Endothelial cell of umbilical vein (primary cell): ENCODE measurements around the gene RARRES2. TPM values are rescaled to one million over a fixed set of nuclear protein-coding genes. Genes with fewer than 3 reads are reported as not detected.

Experiments
- BruUV-seq: library from RNA; stranded (reverse); fragments of 400-500 nt; replicated peaks from 2 replicates; lab custom pipeline; 2021; lab: Mats Ljungman, UMichigan
- CTCF ChIA-PET: fragments of 300-600, 350-600 bp; sonication (Branson Sonifier 250); formaldehyde crosslinking; loops from one replicate; lab custom pipeline; 2021; ENCODE audit warnings: antibody characterized with exemption, inconsistent platforms; lab: Charles Lee
- POLR2A ChIA-PET: fragments of 300-600, 350-600 bp; sonication (Branson Sonifier 250); formaldehyde crosslinking; loops from one replicate; lab custom pipeline; 2021; ENCODE audit warnings: antibody characterized with exemption, inconsistent platforms; lab: Charles Lee
- DNase-seq: peaks from one replicate; pipeline ENCODE4 v3.0.0-alpha.2; 2011; ENCODE audit warnings: low read depth, low spot score
- FAIRE-seq: peaks from 2 replicates; lab custom pipeline; 2011; peaks lifted over from hg19 to GRCh38; lab: Jason Lieb, UNC
- H2AFZ ChIP-seq: 2 replicates; pipeline ENCODE4 v1.6.0; 2012; ENCODE audit warnings: low read depth, low read length, control low read depth, inconsistent platforms
- H3K27ac ChIP-seq: 2 replicates; pipeline ENCODE4 v1.5.1; 2011; ENCODE audit warnings: low read depth, mild to moderate bottlenecking, control low read depth, low read length, moderate library complexity; ENCODE audit not compliant: insufficient read depth
- H3K27me3 ChIP-seq, 2 experiments: 2 replicates each; pipeline versions ENCODE4 v1.6.0 to v1.6.1; 2011; ENCODE audit warnings: low read length in 2 of 2, mixed read lengths in 1 of 2; ENCODE audit not compliant: control insufficient read depth in 2 of 2, insufficient read depth in 2 of 2
- H3K36me3 ChIP-seq, 2 experiments: 2 replicates in 1 of 2; 3 replicates in 1 of 2; pipeline ENCODE4 v1.5.1; 2011; ENCODE audit warnings: low read length in 2 of 2, mild to moderate bottlenecking in 1 of 2, moderate library complexity in 1 of 2; ENCODE audit not compliant: control insufficient read depth in 2 of 2, insufficient read depth in 2 of 2; ENCODE audit errors: extremely low read depth in 1 of 2
- H3K4me1 ChIP-seq: 3 replicates; pipeline ENCODE4 v1.5.1; 2011; ENCODE audit warnings: mild to moderate bottlenecking, low read length; ENCODE audit not compliant: control insufficient read depth, insufficient read depth; ENCODE audit errors: extremely low read depth
- H3K4me2 ChIP-seq: 2 replicates; pipeline ENCODE4 v1.6.1; 2011; ENCODE audit warnings: low read length, control low read depth, mixed read lengths; ENCODE audit not compliant: insufficient read depth
- H3K4me3 ChIP-seq, 3 experiments: fragments of 200-600 bp in 1 of 3; sonication (generic), shearing (Covaris generic) in 1 of 3; replicated peaks in 1 of 3; 2 replicates each; pipeline ENCODE4 v1.5.1; 2011 to 2016; ENCODE audit warnings: control low read depth in 3 of 3, low read length in 3 of 3, mild to moderate bottlenecking in 2 of 3, inconsistent platforms in 1 of 3, low read depth in 1 of 3, moderate library complexity in 1 of 3; ENCODE audit not compliant: insufficient read depth in 1 of 3
- H3K79me2 ChIP-seq: 2 replicates; pipeline ENCODE4 v1.6.0; 2012; ENCODE audit warnings: low read length, inconsistent platforms; ENCODE audit not compliant: control insufficient read depth, insufficient read depth
- H3K9ac ChIP-seq: replicated peaks from 2 replicates; pipeline ENCODE3; 2011; ENCODE audit warnings: low read length, control low read depth; ENCODE audit not compliant: insufficient read depth; ENCODE audit errors: extremely low read depth
- H3K9me1 ChIP-seq: replicated peaks from 3 replicates; pipeline ENCODE4 v1.6.0; 2011; ENCODE audit warnings: mild to moderate bottlenecking, low read length; ENCODE audit not compliant: control insufficient read depth, insufficient read depth; ENCODE audit errors: extremely low read depth
- H3K9me3 ChIP-seq: replicated peaks from 2 replicates; pipeline ENCODE4 v1.5.1; 2012; ENCODE audit warnings: low read length, inconsistent platforms; ENCODE audit not compliant: control insufficient read depth, insufficient read depth
- H4K20me1 ChIP-seq: replicated peaks from 2 replicates; pipeline ENCODE3; 2011; ENCODE audit warnings: mild to moderate bottlenecking, low read length; ENCODE audit not compliant: control insufficient read depth, insufficient read depth; ENCODE audit errors: extremely low read depth
- CTCF ChIP-seq, 2 donors: IDR thresholded peaks; 1 replicate in 1 of 2; 2 replicates in 1 of 2; pipeline ENCODE4 v1.5.1; 2011; ENCODE audit warnings: low read length in 2 of 2, mild to moderate bottlenecking in 2 of 2, moderate library complexity in 2 of 2, control low read depth in 1 of 2, inconsistent platforms in 1 of 2, low read depth in 1 of 2; ENCODE audit not compliant: insufficient read depth in 1 of 2; ENCODE audit errors: extremely low read depth in 1 of 2
- EZH2 ChIP-seq: IDR thresholded peaks from 2 replicates; pipeline ENCODE4 v1.6.1; 2012; ENCODE audit warnings: borderline replicate concordance, low read depth, mild to moderate bottlenecking, moderate library complexity, low read length, inconsistent platforms; ENCODE audit not compliant: severe bottlenecking
- FOS ChIP-seq: IDR thresholded peaks from 2 replicates; pipeline ENCODE4 v1.6.1; 2011; ENCODE audit warnings: mild to moderate bottlenecking, low read length, moderate library complexity, borderline replicate concordance; ENCODE audit not compliant: insufficient read depth
- GATA2 ChIP-seq: IDR thresholded peaks from 2 replicates; pipeline ENCODE4 v1.7.0; 2011; ENCODE audit warnings: low read depth, mild to moderate bottlenecking, moderate library complexity, mixed read lengths, low read length; ENCODE audit not compliant: insufficient read length, insufficient read depth
- JUN ChIP-seq: IDR thresholded peaks from 2 replicates; pipeline ENCODE4 v1.6.1; 2011; ENCODE audit warnings: borderline replicate concordance, low read depth; ENCODE audit not compliant: insufficient read length, insufficient read depth
- MAX ChIP-seq: IDR thresholded peaks from 2 replicates; pipeline ENCODE4 v1.6.1; 2011; ENCODE audit not compliant: insufficient read depth, insufficient read length
- MYC ChIP-seq: IDR thresholded peaks from one replicate; pipeline ENCODE4 v1.6.1; 2011; ENCODE audit warnings: mild to moderate bottlenecking, low read depth, low read length
- POLR2A ChIP-seq: IDR thresholded peaks from 2 replicates; pipeline ENCODE4 v1.6.1; 2012; ENCODE audit warnings: low read depth, mild to moderate bottlenecking, control low read depth, low read length
- POLR2AphosphoS5 ChIP-seq: IDR thresholded peaks from 2 replicates; pipeline ENCODE4 v1.6.1; 2012; ENCODE audit warnings: low read depth, mild to moderate bottlenecking, control low read depth, low read length, moderate library complexity; ENCODE audit not compliant: insufficient read depth
- dilution Hi-C: fragments of 300-500 bp; cut with MboI; formaldehyde crosslinking; loops from one replicate; pipeline ENCODE4 v1.15.0; 2019; ENCODE audit warnings: low sequenced_read_pairs; ENCODE audit not compliant: extremely low pct_ligation_motif_present
- intact Hi-C: fragments of 100-400 bp; cut with micrococcal nuclease; formaldehyde crosslinking; loops from one replicate; pipeline ENCODE4 v1.10.0; 2022
- polyA plus RNA-seq, 4 experiments: library from polyadenylated mRNA; depleted of rRNA in 3 of 4; stranded (reverse) in 3 of 4; unstranded in 1 of 4; fragments of >200 nt; gene quantifications; 2 replicates each; pipeline versions ENCODE4 v1.2.1 to v1.2.3, GENCODE V29; 2011 to 2012; ENCODE audit warnings: missing spikeins in 1 of 4
- total RNA-seq: library from RNA; stranded (reverse); gene quantifications from 2 replicates; pipeline ENCODE4 v1.2.3, GENCODE V29; 2021

The RARRES2 gene
- total and polyA plus RNA-seq, 2 donors (not counting 3 experiments of a cell fraction or from before 2014, with no cell fraction given) = not detected

- no peak overlapping the region for H3K4me3 ChIP-seq
- H3K9me3 ChIP-seq = no peaks in the 10 kb centered on the region
- no TSS peak for BruUV-seq
- CTCF ChIA-PET = no interaction called here
- no peaks in the 10 kb centered on the region for H3K36me3 ChIP-seq
- H2AFZ ChIP-seq = no peak overlapping the region
- no peak overlapping the region for H3K9ac ChIP-seq
- H3K79me2 ChIP-seq = no peaks in the 10 kb centered on the region
- TF ChIP-seq MAX (no peak), POLR2A (no peak), POLR2AphosphoS5 (no peak), CTCF (IDR thresholded peaks at IDR 0.05; ENCODE audit: extremely low read depth in 1 of 2, insufficient read depth in 1 of 2, low read depth in 1 of 2, low read length in 2 of 2) (no peak), EZH2 (no peak), JUN (no peak), MYC (no peak), GATA2 (no peak), FOS (no peak)
- H3K4me2 ChIP-seq = no peak overlapping the region
- POLR2A ChIA-PET = no interaction called here
- no peaks in the 10 kb centered on the region for H3K4me1 ChIP-seq
- DNase-seq = no peak
- dilution Hi-C loops = no loop called here
- no peaks in the 10 kb centered on the region for H4K20me1 ChIP-seq
- intact Hi-C loops = no loop called here
- H3K27me3 ChIP-seq = peaks cover 2 to 5% of the 10 kb centered on the region in 2 experiments
- no peaks in the 10 kb centered on the region for H3K9me1 ChIP-seq
- no peak overlapping the region for H3K27ac ChIP-seq
- FAIRE-seq = no peak
Observed at GRCh38 chr7:150308575-150308974, 32.9 kb downstream of the RARRES2 start.
